ENCODE results near the gene NBEAL1.

GRCh38 chr2:202982779-202983491 lies 31.7 kb upstream of the NBEAL1 start:
- TF ChIP-seq POLR2A (IDR thresholded peaks at IDR 0.05; ENCODE audit: low read depth, low read length) (no peak), POLR2AphosphoS5 (IDR thresholded peaks at IDR 0.05; ENCODE audit: low read depth, low read length) (no peak), TAF1 (IDR thresholded peaks at IDR 0.05; ENCODE audit: borderline replicate concordance, low read depth, low read length) (no peak)

Data from GM12892 (cell line).